ENCODE results near the gene TRAPPC1. TPM values are rescaled to one million over a fixed set of nuclear protein-coding genes. Genes with fewer than 3 reads are reported as not detected.

Gene TRAPPC1
- total RNA-seq, 8 experiments from 2014 or later: 60.1 to 94.1 (median 71.4) TPM

Other genes starting within 250 kb of the TRAPPC1 start
- gene TP53, start 244.5 kb downstream of the TRAPPC1 start, total RNA-seq: 100 to 1,000 TPM in 2 of 8 experiments, 10 to 100 TPM in 6; 11.6 to 136 (median 25.7) TPM
- gene WRAP53, start 243.5 kb downstream of the TRAPPC1 start, total RNA-seq: 10 to 100 TPM in 7 of 8 experiments, 1 to 10 TPM in 1; 6.9 to 20.1 (median 13.2) TPM
- gene EFNB3, start 226.7 kb downstream of the TRAPPC1 start, total RNA-seq: 100 to 1,000 TPM in 1 of 8 experiments, 10 to 100 TPM in 4, 1 to 10 TPM in 3; 1.2 to 490 (median 20.6) TPM
- gene DNAH2, start 214.2 kb downstream of the TRAPPC1 start, total RNA-seq: 1 to 10 TPM in 2 of 8 experiments, under 1 TPM in 6; 0.25 to 4.4 (median 0.65) TPM
- 10 to 100 TPM in 5 of 8 experiments, 1 to 10 TPM in 3; 3.2 to 32.8 (median 12.5) TPM for gene KDM6B, start 97.7 kb downstream of the TRAPPC1 start, total RNA-seq
- 10 to 100 TPM in 1 of 8 experiments, 1 to 10 TPM in 6, under 1 TPM in 1; 0.51 to 18.5 (median 4.1) TPM for gene TMEM88, start 76.9 kb downstream of the TRAPPC1 start, total RNA-seq
- gene NAA38, start 74.4 kb downstream of the TRAPPC1 start, total RNA-seq: 100 to 1,000 TPM; 105 to 221 (median 145) TPM
- 10 to 100 TPM; 12.2 to 28.0 (median 16.9) TPM for gene CYB5D1, start 73.9 kb downstream of the TRAPPC1 start, total RNA-seq
- gene CHD3, start 43.2 kb downstream of the TRAPPC1 start, total RNA-seq: 100 to 1,000 TPM in 2 of 8 experiments, 10 to 100 TPM in 6; 56.2 to 294 (median 78.2) TPM
- gene RNF227, start 15.7 kb downstream of the TRAPPC1 start, total RNA-seq: 1 to 10 TPM; 2.6 to 5.2 (median 4.2) TPM
- gene KCNAB3, start 2.1 kb downstream of the TRAPPC1 start, total RNA-seq: 10 to 100 TPM in 1 of 8 experiments, 1 to 10 TPM in 5, under 1 TPM in 2; 0.25 to 17.2 (median 1.9) TPM
- gene CNTROB, start 260 bp upstream of the TRAPPC1 start, total RNA-seq: 10 to 100 TPM; 19.3 to 40.7 (median 31.7) TPM
- gene GUCY2D, start 70.7 kb upstream of the TRAPPC1 start, total RNA-seq: under 1 TPM in 1 of 8 experiments, not detected in 7; 1.00 TPM
- gene ALOX15B, start 107.1 kb upstream of the TRAPPC1 start, total RNA-seq: under 1 TPM in 4 of 8 experiments, not detected in 4; 0.04 to 0.15 (median 0.14) TPM
- under 1 TPM in 2 of 8 experiments, not detected in 6; 0.13 to 0.16 TPM for gene ALOX12B, start 155.8 kb upstream of the TRAPPC1 start, total RNA-seq
- under 1 TPM in 7 of 8 experiments, not detected in 1; 0.15 to 0.95 (median 0.36) TPM for gene ALOXE3, start 186.6 kb upstream of the TRAPPC1 start, total RNA-seq
- gene HES7, start 192.2 kb upstream of the TRAPPC1 start, total RNA-seq: 1 to 10 TPM in 5 of 8 experiments, under 1 TPM in 2, not detected in 1; 0.31 to 4.0 (median 1.4) TPM
- 10 to 100 TPM; 12.2 to 51.5 (median 27.3) TPM for gene PER1, start 220.5 kb upstream of the TRAPPC1 start, total RNA-seq
- 100 to 1,000 TPM in 1 of 8 experiments, 10 to 100 TPM in 6, 1 to 10 TPM in 1; 8.3 to 148 (median 39.3) TPM for gene VAMP2, start 231.0 kb upstream of the TRAPPC1 start, total RNA-seq
- 10 to 100 TPM in 7 of 8 experiments, 1 to 10 TPM in 1; 5.8 to 54.2 (median 30.1) TPM for gene TMEM107, start 244.4 kb upstream of the TRAPPC1 start, total RNA-seq